ENCODE measurements around the gene ARHGAP10. TPM values are rescaled to one million over a fixed set of nuclear protein-coding genes. Genes with fewer than 3 reads are reported as not detected.

Gene ARHGAP10
- total RNA-seq, 1 experiment from 2014 or later = 6.1 TPM

DNA sequence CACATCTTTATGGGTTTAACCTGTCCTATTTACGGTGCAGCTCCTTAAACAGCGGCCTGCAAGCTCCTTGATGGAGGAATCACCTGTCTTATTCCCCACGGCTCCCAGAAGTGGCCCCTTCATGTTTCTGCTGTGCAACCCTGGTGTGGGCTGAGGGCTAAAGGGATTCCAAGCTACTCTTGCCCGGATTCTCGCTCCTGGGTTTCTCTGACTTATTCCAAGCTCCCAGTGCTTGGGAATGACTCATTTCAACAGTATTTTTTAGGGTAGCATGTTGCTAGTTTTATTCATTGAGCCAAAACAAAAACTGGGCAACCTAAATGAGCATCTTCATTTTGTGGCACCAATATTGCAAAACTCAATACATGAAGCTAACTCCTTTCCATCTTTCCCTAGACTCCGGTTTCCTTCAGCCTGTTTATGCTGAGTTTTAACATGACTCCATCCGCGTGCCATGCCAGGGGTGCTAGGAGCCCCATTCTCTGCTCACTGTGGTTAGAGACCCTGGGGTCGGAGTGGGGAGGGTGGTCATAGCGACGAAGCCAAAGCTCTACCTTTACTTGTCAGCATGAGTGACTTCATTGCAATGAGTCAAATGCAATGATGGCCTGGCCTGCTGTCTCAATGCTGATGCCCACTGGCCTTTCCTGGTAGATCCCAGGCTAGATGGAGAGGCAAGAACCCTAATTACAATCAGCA is 360.6 kb downstream of the ARHGAP10 start:
- Mint-ChIP-seq H3K4me1 (ENCODE audit: low read depth, unreplicated experiment) (no peaks in the 10 kb centered on the region), H3K27ac (ENCODE audit: unreplicated experiment) (no peak overlapping the region), H3K9me3 (ENCODE audit: low read depth, unreplicated experiment) (no peaks in the 10 kb centered on the region), H3K36me3 (ENCODE audit: insufficient read depth, unreplicated experiment) (no peaks in the 10 kb centered on the region), H3K4me3 (ENCODE audit: low read depth, unreplicated experiment) (no peak overlapping the region), H3K27me3 (ENCODE audit: unreplicated experiment) (no peaks in the 10 kb centered on the region)
- CTCF ChIA-PET = no interaction called here
- DNase-seq = no peak
- TF ChIP-seq, protein P1, sequence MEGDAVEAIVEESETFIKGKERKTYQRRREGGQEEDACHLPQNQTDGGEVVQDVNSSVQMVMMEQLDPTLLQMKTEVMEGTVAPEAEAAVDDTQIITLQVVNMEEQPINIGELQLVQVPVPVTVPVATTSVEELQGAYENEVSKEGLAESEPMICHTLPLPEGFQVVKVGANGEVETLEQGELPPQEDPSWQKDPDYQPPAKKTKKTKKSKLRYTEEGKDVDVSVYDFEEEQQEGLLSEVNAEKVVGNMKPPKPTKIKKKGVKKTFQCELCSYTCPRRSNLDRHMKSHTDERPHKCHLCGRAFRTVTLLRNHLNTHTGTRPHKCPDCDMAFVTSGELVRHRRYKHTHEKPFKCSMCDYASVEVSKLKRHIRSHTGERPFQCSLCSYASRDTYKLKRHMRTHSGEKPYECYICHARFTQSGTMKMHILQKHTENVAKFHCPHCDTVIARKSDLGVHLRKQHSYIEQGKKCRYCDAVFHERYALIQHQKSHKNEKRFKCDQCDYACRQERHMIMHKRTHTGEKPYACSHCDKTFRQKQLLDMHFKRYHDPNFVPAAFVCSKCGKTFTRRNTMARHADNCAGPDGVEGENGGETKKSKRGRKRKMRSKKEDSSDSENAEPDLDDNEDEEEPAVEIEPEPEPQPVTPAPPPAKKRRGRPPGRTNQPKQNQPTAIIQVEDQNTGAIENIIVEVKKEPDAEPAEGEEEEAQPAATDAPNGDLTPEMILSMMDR (IDR thresholded peaks at IDR 0.05; ENCODE audit: unreplicated experiment) = no peak
- intact Hi-C loops (cut with micrococcal nuclease; ENCODE audit: unreplicated experiment) = no loop called here
- no TSS peak for BruUV-seq (replicated peaks)

DNA sequence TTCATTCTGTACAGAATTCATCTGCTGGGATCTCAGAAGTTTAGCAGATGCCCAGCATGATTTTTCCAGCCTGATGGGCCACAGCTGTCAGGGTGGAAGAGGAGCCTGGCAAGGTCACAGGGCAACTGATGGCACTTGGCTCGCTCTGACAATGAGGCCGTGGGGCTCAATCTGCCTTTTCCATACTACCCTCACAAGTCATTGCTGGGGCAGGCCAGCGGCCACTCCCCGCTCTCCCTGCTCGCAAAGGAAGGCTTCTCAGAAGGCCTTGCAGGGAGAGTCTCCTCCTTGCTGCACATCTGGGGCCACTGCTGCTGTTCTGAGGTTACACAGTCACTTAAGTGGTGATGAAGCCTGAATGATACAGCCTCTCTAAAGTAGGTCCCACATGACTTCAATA is 361.2 kb downstream of the ARHGAP10 start:
- no peak for DNase-seq
- no peak overlapping the region for H3K27ac Mint-ChIP-seq (ENCODE audit: unreplicated experiment)
- TF ChIP-seq, protein P1 (IDR thresholded peaks at IDR 0.05; ENCODE audit: unreplicated experiment) = no peak
- no peaks in the 10 kb centered on the region for H3K27me3 Mint-ChIP-seq (ENCODE audit: unreplicated experiment)
- no peaks in the 10 kb centered on the region for H3K9me3 Mint-ChIP-seq (ENCODE audit: low read depth, unreplicated experiment)
- no TSS peak for BruUV-seq (replicated peaks)
- no peaks in the 10 kb centered on the region for H3K4me1 Mint-ChIP-seq (ENCODE audit: low read depth, unreplicated experiment)
- H3K4me3 Mint-ChIP-seq (ENCODE audit: low read depth, unreplicated experiment) = no peak overlapping the region
- intact Hi-C loops (cut with micrococcal nuclease; ENCODE audit: unreplicated experiment) = no loop called here
- CTCF ChIA-PET = no interaction called here
- H3K36me3 Mint-ChIP-seq (ENCODE audit: insufficient read depth, unreplicated experiment) = no peaks in the 10 kb centered on the region

DNA sequence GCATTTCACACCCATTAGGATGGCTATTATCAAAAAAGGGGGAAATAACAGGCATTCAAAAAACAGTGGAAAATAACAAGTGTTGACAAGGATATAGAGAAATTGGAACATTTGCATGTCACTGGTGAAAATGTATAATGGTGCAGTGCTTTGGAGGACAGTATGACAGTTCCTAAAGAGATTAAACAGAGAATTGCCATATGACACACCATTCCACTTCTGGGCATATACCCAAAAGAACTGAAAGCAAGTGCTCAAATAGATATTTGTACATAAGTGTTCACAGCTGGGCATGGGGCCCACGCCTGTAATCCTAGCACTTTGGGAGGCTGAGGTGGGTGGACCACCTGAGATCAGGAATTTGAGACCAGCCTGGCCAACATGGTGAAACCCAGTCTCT is 362.3 kb downstream of the ARHGAP10 start:
- TF ChIP-seq, protein P1 (IDR thresholded peaks at IDR 0.05; ENCODE audit: unreplicated experiment) = no peak
- Mint-ChIP-seq H3K27me3 (ENCODE audit: unreplicated experiment) (no peaks in the 10 kb centered on the region), H3K9me3 (ENCODE audit: low read depth, unreplicated experiment) (no peaks in the 10 kb centered on the region), H3K4me3 (ENCODE audit: low read depth, unreplicated experiment) (no peak overlapping the region), H3K27ac (ENCODE audit: unreplicated experiment) (no peak overlapping the region), H3K36me3 (ENCODE audit: insufficient read depth, unreplicated experiment) (no peaks in the 10 kb centered on the region), H3K4me1 (ENCODE audit: low read depth, unreplicated experiment) (no peaks in the 10 kb centered on the region)
- no peak for DNase-seq
- CTCF ChIA-PET = no interaction called here
- no TSS peak for BruUV-seq (replicated peaks)
- intact Hi-C loops (cut with micrococcal nuclease; ENCODE audit: unreplicated experiment) = no loop called here

DNA sequence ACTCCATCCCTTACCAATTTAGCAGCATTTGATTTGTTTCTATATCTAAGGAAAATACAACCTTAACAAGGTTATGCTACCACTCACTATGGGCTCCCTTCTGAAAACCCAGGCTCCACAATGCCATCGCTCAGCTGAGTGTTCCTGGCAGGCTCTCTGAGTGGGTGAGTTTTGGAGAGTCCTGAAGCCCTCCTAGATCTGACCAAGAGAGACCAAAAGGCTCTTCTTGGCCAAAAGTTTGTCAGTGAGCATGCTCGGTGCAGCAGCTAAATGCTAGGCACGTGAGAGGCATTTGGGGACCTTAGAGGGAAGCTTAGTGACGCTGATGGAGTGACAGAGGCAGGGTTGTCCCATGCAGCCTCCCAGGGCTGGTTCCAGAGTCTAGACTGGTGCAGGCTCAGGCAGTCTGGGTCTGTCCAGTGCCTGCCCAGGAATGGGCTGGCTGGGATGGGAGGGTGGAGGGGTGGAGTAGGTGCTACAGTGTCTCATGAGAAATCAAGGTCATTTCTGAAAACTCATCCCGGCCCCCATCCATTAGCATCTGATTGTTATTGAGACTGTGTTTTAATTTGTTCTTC is 363.5 kb downstream of the ARHGAP10 start:
- Mint-ChIP-seq H3K27me3 (ENCODE audit: unreplicated experiment) (no peaks in the 10 kb centered on the region), H3K27ac (ENCODE audit: unreplicated experiment) (no peak overlapping the region), H3K36me3 (ENCODE audit: insufficient read depth, unreplicated experiment) (no peaks in the 10 kb centered on the region), H3K9me3 (ENCODE audit: low read depth, unreplicated experiment) (no peaks in the 10 kb centered on the region), H3K4me1 (ENCODE audit: low read depth, unreplicated experiment) (no peaks in the 10 kb centered on the region), H3K4me3 (ENCODE audit: low read depth, unreplicated experiment) (no peak overlapping the region)
- BruUV-seq (replicated peaks) = no TSS peak
- intact Hi-C loops (cut with micrococcal nuclease; ENCODE audit: unreplicated experiment) = no loop called here
- CTCF ChIA-PET = no interaction called here
- TF ChIP-seq, protein P1 (IDR thresholded peaks at IDR 0.05; ENCODE audit: unreplicated experiment) = no peak
- no peak for DNase-seq

All from Calu3 (cell line).